ENCODE data around the gene MFSD6.

GRCh38 chr2:190402986-190403603 lies 5.1 kb upstream of the MFSD6 start:
- TF ChIP-seq POLR2AphosphoS5 (IDR thresholded peaks at IDR 0.05; ENCODE audit: borderline replicate concordance, low read depth, low read length) (no peak), EZH2 (IDR thresholded peaks at IDR 0.05) (no peak)
